ENCODE measurements around the gene CDSN. TPM values are rescaled to one million over a fixed set of nuclear protein-coding genes. Genes with fewer than 3 reads are reported as not detected.

Gene CDSN
- total RNA-seq, 4 donors from 2014 or later = not detected

DNA sequence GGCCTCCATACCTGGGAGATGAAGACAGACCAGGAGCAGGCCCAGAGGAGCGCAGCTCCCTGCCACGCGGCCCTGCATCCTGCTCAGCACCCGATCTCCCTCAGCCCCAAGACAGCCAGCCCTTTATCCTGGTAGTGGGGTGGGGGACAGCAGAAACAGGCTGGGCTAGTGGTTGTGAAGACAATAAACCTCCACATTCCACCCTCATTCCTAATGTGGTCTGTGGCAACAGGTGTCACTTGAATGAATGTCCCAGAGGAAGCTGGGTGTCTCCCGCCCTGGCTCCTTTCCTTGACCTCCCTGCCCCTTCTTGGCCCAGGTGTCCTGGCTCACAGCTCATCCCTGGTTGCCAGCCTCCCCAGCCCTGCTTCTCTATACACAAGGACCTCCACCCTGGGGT is 7.8 kb downstream of the CDSN start, which contains the start of gene C6orf15:
TSS of gene C6orf15 (minus strand) at position 98 of the 400 bp plus-strand sequence. CDS start at position 78, 20 bp downstream.
- Histone ChIP-seq H3K4me1 (peaks cover 0 to 42% (median 20%) of the 10 kb centered on the region in 3 donors), H3K4me3 (no peak within 1 kb of the TSS), H3K9me3 (no peaks in the 10 kb centered on the region), H3K36me3 (no peaks in the 10 kb centered on the region), H3K27ac (no peak within 1 kb of the TSS), H3K27me3 (peaks cover 7% of the 10 kb centered on the region)
- no peak for ATAC-seq
- WGBS, 2 donors (ENCODE audit: low coverage in 1 of 2) = 88% methylated on average over 1 of the region's 5 CpGs; no CpG with 5 or more reads in 1 of the 2 donors
- TF ChIP-seq POLR2AphosphoS5 (IDR thresholded peaks at IDR 0.05) (no peak), EP300 (IDR thresholded peaks at IDR 0.05) (no peak), POLR2A (IDR thresholded peaks at IDR 0.05) (no peak)
- TF ChIP-seq, protein P1, sequence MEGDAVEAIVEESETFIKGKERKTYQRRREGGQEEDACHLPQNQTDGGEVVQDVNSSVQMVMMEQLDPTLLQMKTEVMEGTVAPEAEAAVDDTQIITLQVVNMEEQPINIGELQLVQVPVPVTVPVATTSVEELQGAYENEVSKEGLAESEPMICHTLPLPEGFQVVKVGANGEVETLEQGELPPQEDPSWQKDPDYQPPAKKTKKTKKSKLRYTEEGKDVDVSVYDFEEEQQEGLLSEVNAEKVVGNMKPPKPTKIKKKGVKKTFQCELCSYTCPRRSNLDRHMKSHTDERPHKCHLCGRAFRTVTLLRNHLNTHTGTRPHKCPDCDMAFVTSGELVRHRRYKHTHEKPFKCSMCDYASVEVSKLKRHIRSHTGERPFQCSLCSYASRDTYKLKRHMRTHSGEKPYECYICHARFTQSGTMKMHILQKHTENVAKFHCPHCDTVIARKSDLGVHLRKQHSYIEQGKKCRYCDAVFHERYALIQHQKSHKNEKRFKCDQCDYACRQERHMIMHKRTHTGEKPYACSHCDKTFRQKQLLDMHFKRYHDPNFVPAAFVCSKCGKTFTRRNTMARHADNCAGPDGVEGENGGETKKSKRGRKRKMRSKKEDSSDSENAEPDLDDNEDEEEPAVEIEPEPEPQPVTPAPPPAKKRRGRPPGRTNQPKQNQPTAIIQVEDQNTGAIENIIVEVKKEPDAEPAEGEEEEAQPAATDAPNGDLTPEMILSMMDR (IDR thresholded peaks at IDR 0.05) = no peak

DNA sequence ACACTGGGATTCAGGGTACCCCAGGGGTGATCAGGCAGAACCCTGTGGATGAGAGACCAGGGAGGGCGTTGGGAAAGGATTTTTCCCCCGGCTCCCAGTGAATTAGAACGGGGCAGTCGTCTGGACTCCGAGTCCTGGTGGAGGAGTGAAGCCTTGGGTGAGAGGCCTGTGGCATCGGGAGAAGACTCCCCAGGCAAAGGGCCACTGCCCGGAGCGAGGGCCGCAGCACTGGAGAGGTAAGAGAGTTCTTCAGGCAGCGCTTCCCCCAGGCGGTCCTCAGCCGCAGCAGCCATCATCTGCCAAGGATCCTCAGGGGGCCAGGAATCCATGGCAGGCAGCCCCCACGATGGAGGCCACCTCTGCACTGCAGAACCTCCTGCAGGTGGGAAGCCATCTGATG is 8.5 kb downstream of the CDSN start:
- no peaks in the 10 kb centered on the region for H3K9me3 ChIP-seq
- H3K36me3 ChIP-seq = no peaks in the 10 kb centered on the region
- H3K4me1 ChIP-seq = peaks cover 0 to 34% (median 15%) of the 10 kb centered on the region in 3 donors
- ATAC-seq = no peak
- peaks cover 7% of the 10 kb centered on the region for H3K27me3 ChIP-seq
- TF ChIP-seq POLR2A (IDR thresholded peaks at IDR 0.05) (no peak), POLR2AphosphoS5 (IDR thresholded peaks at IDR 0.05) (no peak), EP300 (IDR thresholded peaks at IDR 0.05) (no peak)
- TF ChIP-seq, protein P1 (IDR thresholded peaks at IDR 0.05) = no peak
- no peak overlapping the region for H3K4me3 ChIP-seq
- no CpG with 5 or more reads among the region's 13 CpGs for WGBS, 2 donors (ENCODE audit: low coverage in 1 of 2)
- H3K27ac ChIP-seq = no peak overlapping the region

DNA sequence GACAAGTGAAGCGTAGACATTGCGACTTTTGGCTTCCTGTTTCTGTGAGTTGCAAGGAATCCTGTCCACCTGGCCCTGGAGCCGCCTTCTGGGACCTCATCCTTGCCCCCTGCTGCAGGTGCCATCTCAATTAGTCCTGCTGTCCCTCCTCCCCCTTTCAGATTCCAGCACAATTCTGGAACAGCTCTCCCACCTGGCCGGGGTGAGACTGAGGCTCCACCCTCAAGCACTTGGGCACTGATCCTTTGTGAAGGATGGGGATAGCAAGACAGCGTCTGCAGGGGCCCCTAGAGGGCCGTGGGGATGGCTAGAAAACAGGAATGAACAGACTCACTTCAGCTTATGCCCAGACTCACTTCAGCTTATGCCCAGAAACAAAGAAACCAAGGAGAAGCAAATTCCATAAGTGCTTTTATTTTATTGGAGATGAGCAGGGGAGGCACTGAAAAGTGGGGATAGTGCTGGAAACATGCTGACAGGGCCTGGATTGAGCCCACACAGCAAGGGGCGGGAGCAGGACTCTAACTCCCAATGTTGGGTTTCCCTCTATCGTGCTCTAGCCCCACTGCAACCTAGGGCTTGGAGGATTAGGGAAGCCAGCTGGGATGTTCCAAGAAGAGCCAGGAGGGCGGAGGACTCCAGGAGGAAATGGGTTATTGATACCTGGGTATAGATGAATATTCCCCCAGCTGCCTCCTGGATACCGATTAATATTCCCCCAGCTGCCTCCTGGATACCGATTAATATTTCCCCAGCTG is 9.2 kb downstream of the CDSN start:
- Histone ChIP-seq H3K36me3 (no peaks in the 10 kb centered on the region), H3K27ac (no peak overlapping the region), H3K4me3 (no peak overlapping the region), H3K4me1 (peaks cover 0 to 27% (median 11%) of the 10 kb centered on the region in 3 donors), H3K27me3 (peaks cover 7% of the 10 kb centered on the region), H3K9me3 (no peaks in the 10 kb centered on the region)
- TF ChIP-seq, protein P1 (IDR thresholded peaks at IDR 0.05) = no peak
- no peak for TF ChIP-seq POLR2A (IDR thresholded peaks at IDR 0.05)
- no peak for TF ChIP-seq EP300 (IDR thresholded peaks at IDR 0.05)
- no peak for TF ChIP-seq POLR2AphosphoS5 (IDR thresholded peaks at IDR 0.05)
- ATAC-seq = no peak
- 66 to 92% methylated on average over 3 to 4 of the region's 11 CpGs for WGBS, 2 donors (ENCODE audit: low coverage in 1 of 2)

DNA sequence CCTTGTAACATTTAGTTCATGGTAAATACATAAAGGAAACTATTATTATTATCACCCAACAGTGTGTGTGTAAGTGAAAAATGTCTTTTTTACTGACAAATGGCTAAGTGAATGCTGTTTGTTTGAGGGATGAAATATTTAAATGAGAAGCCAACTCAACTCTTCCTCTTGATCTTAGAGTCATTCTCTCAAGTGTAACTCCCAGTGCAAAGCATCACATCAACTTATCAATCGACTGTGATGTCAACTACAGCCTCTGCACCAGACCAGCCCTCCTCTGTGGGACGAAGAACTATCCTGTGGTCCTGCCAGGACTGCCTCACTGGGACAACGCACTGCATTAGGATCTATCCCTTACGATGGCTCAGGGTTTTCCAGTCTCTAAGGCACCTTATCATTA is 13.2 kb downstream of the CDSN start:
- WGBS, 2 donors (ENCODE audit: low coverage in 1 of 2) = 66% methylated on average over 3 to 4 of the region's 4 CpGs
- ATAC-seq = no peak
- Histone ChIP-seq H3K27me3 (peaks cover 7% of the 10 kb centered on the region), H3K4me1 (no peaks in the 10 kb centered on the region), H3K36me3 (no peaks in the 10 kb centered on the region), H3K9me3 (no peaks in the 10 kb centered on the region), H3K27ac (no peak overlapping the region), H3K4me3 (no peak overlapping the region)
- TF ChIP-seq EP300 (IDR thresholded peaks at IDR 0.05) (no peak), POLR2A (IDR thresholded peaks at IDR 0.05) (no peak), POLR2AphosphoS5 (IDR thresholded peaks at IDR 0.05) (no peak)
- TF ChIP-seq, protein P1 (IDR thresholded peaks at IDR 0.05) = no peak

DNA sequence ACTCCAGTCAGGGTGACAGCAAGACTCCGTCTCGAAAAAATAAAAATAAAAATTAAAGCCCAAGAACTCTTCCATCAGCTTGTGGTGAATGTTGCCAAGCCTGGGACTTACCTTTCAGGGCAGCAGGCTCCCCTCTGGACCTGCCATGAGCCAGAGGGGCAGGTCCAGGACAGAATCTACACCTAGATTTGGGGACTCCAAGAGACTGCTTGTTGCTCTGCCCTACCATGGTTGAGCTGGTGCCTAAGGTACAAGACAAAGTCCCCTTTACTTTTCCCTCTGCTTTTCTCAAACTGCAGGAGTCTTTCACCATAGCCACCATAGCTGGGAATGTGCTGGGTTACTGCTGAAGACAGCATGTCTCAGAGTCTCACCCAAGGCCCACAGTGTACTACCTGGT is 17.1 kb downstream of the CDSN start:
- Histone ChIP-seq H3K9me3 (no peaks in the 10 kb centered on the region), H3K4me1 (no peaks in the 10 kb centered on the region), H3K27ac (no peak overlapping the region), H3K27me3 (peaks cover 4% of the 10 kb centered on the region), H3K4me3 (no peak overlapping the region), H3K36me3 (no peaks in the 10 kb centered on the region)
- ATAC-seq = no peak
- 94 to 100% methylated on average over 2 of the region's 2 CpGs for WGBS, 2 donors (ENCODE audit: low coverage in 1 of 2)
- TF ChIP-seq EP300 (IDR thresholded peaks at IDR 0.05) (no peak), POLR2A (IDR thresholded peaks at IDR 0.05) (no peak), POLR2AphosphoS5 (IDR thresholded peaks at IDR 0.05) (no peak)
- TF ChIP-seq, protein P1 (IDR thresholded peaks at IDR 0.05) = no peak

All from gastroesophageal sphincter (tissue), 4 donors.